K562 (cell line): ENCODE results near the gene SPPL2C. TPM values are rescaled to one million over a fixed set of nuclear protein-coding genes. Genes with fewer than 3 reads are reported as not detected.
A peak's percentile ranks its signal among the peaks of the same experiment; 100 is the strongest.

Source experiments
- ADNP ChIP-seq: fragments of 200-800 bp; sonication (Bioruptor generic); IDR thresholded peaks from 2 replicates; pipeline ENCODE4 v1.6.1; 2016; ENCODE audit warnings: missing genetic modification characterization, missing compliant biosample characterization
- ELF1 ChIP-seq: fragments of 200-800 bp; sonication (Bioruptor generic); IDR thresholded peaks from 2 replicates; pipeline ENCODE4 v1.6.1; 2016; ENCODE audit warnings: missing genetic modification characterization, missing compliant biosample characterization
- FOSL1 ChIP-seq: fragments of 200-800 bp; sonication (Bioruptor generic); conservative IDR thresholded peaks from 2 replicates; pipeline ENCODE4 v1.6.1; 2016; ENCODE audit warnings: missing genetic modification characterization, missing compliant biosample characterization
- FOXK1 ChIP-seq: sonication (generic); formaldehyde crosslinking; IDR thresholded peaks from 2 replicates; pipeline ENCODE4 v1.8.0; 2022; ENCODE audit warnings: missing genetic modification reagents, mild to moderate bottlenecking, borderline replicate concordance
- FOXP1 ChIP-seq: sonication (generic); formaldehyde crosslinking; IDR thresholded peaks from 2 replicates; pipeline ENCODE4 v1.8.0; 2022; ENCODE audit warnings: mild to moderate bottlenecking, missing genetic modification reagents
- HDAC1 ChIP-seq, 2 experiments: fragments of 450-650 bp; IDR thresholded peaks; 2 replicates each; pipeline ENCODE4 v1.6.1; 2016 to 2017; ENCODE audit warnings: inconsistent platforms in 1 of 2, mild to moderate bottlenecking in 1 of 2, moderate library complexity in 1 of 2
- IFI16 ChIP-seq: fragments of 250-450 bp; sonication (Bioruptor Pico); IDR thresholded peaks from 2 replicates; pipeline ENCODE4 v2.1.2; 2022; ENCODE audit warnings: mild to moderate bottlenecking, inconsistent platforms
- ILK ChIP-seq: fragments of 450-650 bp; IDR thresholded peaks from 2 replicates; pipeline ENCODE4 v1.6.1; 2016; ENCODE audit warnings: missing genetic modification characterization, low read depth, mild to moderate bottlenecking, missing compliant biosample characterization, moderate library complexity, borderline replicate concordance
- MEF2D ChIP-seq: conservative IDR thresholded peaks from 2 replicates; pipeline ENCODE4 v1.6.1; 2016; ENCODE audit warnings: low read depth, missing genetic modification characterization, missing compliant biosample characterization
- MTA3 ChIP-seq: fragments of 450-650 bp; formaldehyde crosslinking; IDR thresholded peaks from 2 replicates; pipeline ENCODE4 v1.6.1; 2017; ENCODE audit warnings: mild to moderate bottlenecking, borderline replicate concordance
- PTBP1 ChIP-seq: fragments of 200-400 bp; formaldehyde crosslinking; IDR thresholded peaks from 2 replicates; pipeline ENCODE4 v1.6.1; 2017; ENCODE audit warnings: low read depth, low read length
- RHOXF2B ChIP-seq: fragments of 250-450 bp; sonication (Bioruptor Pico); conservative IDR thresholded peaks from 2 replicates; pipeline ENCODE4 v1.5.1; 2021
- SMARCB1 ChIP-seq: IDR thresholded peaks from 2 replicates; pipeline ENCODE4 v1.6.1; 2011; ENCODE audit warnings: improper control_type of control experiment, low read depth; ENCODE audit not compliant: insufficient read length
- XRCC5 ChIP-seq: fragments of 200-400 bp; formaldehyde crosslinking; IDR thresholded peaks from 2 replicates; pipeline ENCODE4 v1.6.1; 2017; ENCODE audit warnings: low read depth, mild to moderate bottlenecking, low read length
- ZC3H4 ChIP-seq: sonication (generic); formaldehyde crosslinking; IDR thresholded peaks from 2 replicates; pipeline ENCODE4 v1.9.0; 2021; ENCODE audit warnings: missing genetic modification reagents, borderline replicate concordance
- ZFP30 ChIP-seq: fragments of 250-450 bp; sonication (Bioruptor Pico); IDR thresholded peaks from 2 replicates; pipeline ENCODE4 v1.8.0; 2022; ENCODE audit warnings: moderate library complexity, mild to moderate bottlenecking, inconsistent platforms, borderline replicate concordance
- ZNF197 ChIP-seq: fragments of 200-800 bp; sonication (Bioruptor generic); IDR thresholded peaks from 2 replicates; pipeline ENCODE4 v1.6.1; 2016; ENCODE audit warnings: low read depth, missing genetic modification characterization, missing compliant biosample characterization
- ZNF217 ChIP-seq: sonication (generic); formaldehyde crosslinking; IDR thresholded peaks from 2 replicates; pipeline ENCODE4 v1.8.0; 2022; ENCODE audit warnings: mild to moderate bottlenecking, missing genetic modification reagents
- ZNF57 ChIP-seq: fragments of 450-650 bp; formaldehyde crosslinking; IDR thresholded peaks from 2 replicates; pipeline ENCODE4 v1.4.0; 2020; ENCODE audit warnings: mild to moderate bottlenecking, moderate library complexity
- polyA plus RNA-seq, 8 experiments: library from polyadenylated mRNA; depleted of rRNA in 4 of 8; stranded (reverse) in 5 of 8; unstranded in 3 of 8; fragments of >200 nt; fragmentation: Nextera tagmentation in 2 of 8; fragmentation: Illumina TruSeq in 1 of 8; extraction: Ambion mirVana in 2 of 8; extraction: Trizol in 1 of 8; gene quantifications; 2 replicates each; pipeline versions ENCODE4 v1.2.1 to v1.2.3, GENCODE V29; 2011 to 2014; ENCODE audit warnings: inconsistent platforms in 1 of 8, missing spikeins in 1 of 8
- total RNA-seq, 7 experiments: library from RNA; depleted of rRNA in 6 of 7; stranded (reverse); fragments of >200 nt in 6 of 7; fragmentation: Illumina TruSeq in 2 of 7; extraction: Trizol in 2 of 7; gene quantifications; 2 replicates each; pipeline versions ENCODE4 v1.2.1 to v1.2.3, GENCODE V29; 2011 to 2021; ENCODE audit warnings: low replicate concordance in 1 of 7
- TF ChIP-seq, protein P1 (sequence below): IDR thresholded peaks from 2 replicates; pipeline ENCODE4 v1.6.1; 2011; ENCODE audit warnings: borderline replicate concordance, low read depth, mild to moderate bottlenecking, moderate library complexity, low read length; ENCODE audit not compliant: insufficient read depth, poor library complexity, severe bottlenecking
- TF ChIP-seq, protein P2 (sequence below): fragments of 250-450 bp; sonication (Bioruptor Pico); IDR thresholded peaks from 2 replicates; pipeline ENCODE4 v1.5.0; 2021
- TF ChIP-seq, protein P3 (sequence below): fragments of 450-650 bp; IDR thresholded peaks from 2 replicates; pipeline ENCODE4 v1.6.1; 2018; ENCODE audit not compliant: partially characterized antibody

SPPL2C gene
- total and polyA plus RNA-seq, 9 of the 15 experiments (the other 6 are each of a cell fraction or from before 2014, with no cell fraction given) = not detected

DNA sequence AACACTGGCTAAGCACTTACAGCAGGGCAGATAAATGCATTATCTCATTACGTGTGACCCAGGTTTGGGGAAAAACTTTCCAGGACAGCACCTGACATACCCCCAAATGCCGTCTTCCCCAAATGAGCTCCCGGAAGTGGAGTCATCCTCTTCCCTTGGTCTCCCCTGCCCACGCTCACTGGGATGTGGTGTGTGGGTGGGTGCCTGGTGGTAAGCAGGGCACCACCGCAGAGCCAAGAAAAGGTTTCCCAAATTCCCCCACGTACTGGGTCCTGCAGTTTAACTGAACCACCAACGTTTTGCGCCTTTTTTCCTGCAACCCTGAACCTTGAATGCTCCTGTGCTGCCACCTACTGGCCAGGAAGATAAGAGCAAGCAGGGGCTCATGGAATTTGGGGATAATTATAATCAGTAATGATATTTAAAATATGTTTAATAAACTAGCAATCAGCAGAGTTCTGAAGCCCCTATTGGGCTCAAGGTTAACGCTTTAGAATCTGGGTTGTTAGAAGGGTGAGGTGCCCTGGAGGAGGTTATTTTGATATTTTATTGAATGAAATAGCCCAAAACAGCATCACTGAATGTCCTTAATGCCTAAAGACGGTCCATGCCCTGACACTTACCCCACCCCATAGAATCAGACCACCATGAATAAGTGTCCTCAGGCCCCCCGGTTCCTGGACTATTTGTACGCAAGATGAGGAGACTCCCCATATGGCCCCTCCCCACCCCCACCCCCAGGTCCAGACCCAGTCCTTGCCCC is 8.0 kb downstream of the SPPL2C start (continued):
- TF ChIP-seq ZFP30 = no peak
- TF ChIP-seq FOXP1 (CRISPR knock-in tag) = no peak
- TF ChIP-seq ADNP (tag) = no peak
- TF ChIP-seq, protein P1, sequence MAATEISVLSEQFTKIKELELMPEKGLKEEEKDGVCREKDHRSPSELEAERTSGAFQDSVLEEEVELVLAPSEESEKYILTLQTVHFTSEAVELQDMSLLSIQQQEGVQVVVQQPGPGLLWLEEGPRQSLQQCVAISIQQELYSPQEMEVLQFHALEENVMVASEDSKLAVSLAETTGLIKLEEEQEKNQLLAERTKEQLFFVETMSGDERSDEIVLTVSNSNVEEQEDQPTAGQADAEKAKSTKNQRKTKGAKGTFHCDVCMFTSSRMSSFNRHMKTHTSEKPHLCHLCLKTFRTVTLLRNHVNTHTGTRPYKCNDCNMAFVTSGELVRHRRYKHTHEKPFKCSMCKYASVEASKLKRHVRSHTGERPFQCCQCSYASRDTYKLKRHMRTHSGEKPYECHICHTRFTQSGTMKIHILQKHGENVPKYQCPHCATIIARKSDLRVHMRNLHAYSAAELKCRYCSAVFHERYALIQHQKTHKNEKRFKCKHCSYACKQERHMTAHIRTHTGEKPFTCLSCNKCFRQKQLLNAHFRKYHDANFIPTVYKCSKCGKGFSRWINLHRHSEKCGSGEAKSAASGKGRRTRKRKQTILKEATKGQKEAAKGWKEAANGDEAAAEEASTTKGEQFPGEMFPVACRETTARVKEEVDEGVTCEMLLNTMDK = no peak
- no peak for TF ChIP-seq ZNF57 (CRISPR knock-in tag)
- TF ChIP-seq ILK (tag) = no peak
- TF ChIP-seq SMARCB1 = no peak
- TF ChIP-seq HDAC1 (IDR thresholded peaks at IDR 0.05) = no peak
- TF ChIP-seq MEF2D = no peak
- TF ChIP-seq RHOXF2B (CRISPR knock-in tag) = no peak
- no peak for TF ChIP-seq MTA3
- no peak for TF ChIP-seq ZC3H4
- TF ChIP-seq ZNF197 = no peak
- no peak for TF ChIP-seq ZNF217 (CRISPR knock-in tag)
- no peak for TF ChIP-seq FOSL1 (tag)
- no peak for TF ChIP-seq PTBP1
- no peak for TF ChIP-seq IFI16
- TF ChIP-seq, protein P2, sequence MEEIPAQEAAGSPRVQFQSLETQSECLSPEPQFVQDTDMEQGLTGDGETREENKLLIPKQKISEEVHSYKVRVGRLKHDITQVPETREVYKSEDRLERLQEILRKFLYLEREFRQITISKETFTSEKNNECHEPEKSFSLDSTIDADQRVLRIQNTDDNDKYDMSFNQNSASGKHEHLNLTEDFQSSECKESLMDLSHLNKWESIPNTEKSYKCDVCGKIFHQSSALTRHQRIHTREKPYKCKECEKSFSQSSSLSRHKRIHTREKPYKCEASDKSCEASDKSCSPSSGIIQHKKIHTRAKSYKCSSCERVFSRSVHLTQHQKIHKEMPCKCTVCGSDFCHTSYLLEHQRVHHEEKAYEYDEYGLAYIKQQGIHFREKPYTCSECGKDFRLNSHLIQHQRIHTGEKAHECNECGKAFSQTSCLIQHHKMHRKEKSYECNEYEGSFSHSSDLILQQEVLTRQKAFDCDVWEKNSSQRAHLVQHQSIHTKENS (CRISPR knock-in tag) = no peak
- TF ChIP-seq FOXK1 (CRISPR knock-in tag) = no peak
- no peak for TF ChIP-seq XRCC5
- TF ChIP-seq, protein P3, sequence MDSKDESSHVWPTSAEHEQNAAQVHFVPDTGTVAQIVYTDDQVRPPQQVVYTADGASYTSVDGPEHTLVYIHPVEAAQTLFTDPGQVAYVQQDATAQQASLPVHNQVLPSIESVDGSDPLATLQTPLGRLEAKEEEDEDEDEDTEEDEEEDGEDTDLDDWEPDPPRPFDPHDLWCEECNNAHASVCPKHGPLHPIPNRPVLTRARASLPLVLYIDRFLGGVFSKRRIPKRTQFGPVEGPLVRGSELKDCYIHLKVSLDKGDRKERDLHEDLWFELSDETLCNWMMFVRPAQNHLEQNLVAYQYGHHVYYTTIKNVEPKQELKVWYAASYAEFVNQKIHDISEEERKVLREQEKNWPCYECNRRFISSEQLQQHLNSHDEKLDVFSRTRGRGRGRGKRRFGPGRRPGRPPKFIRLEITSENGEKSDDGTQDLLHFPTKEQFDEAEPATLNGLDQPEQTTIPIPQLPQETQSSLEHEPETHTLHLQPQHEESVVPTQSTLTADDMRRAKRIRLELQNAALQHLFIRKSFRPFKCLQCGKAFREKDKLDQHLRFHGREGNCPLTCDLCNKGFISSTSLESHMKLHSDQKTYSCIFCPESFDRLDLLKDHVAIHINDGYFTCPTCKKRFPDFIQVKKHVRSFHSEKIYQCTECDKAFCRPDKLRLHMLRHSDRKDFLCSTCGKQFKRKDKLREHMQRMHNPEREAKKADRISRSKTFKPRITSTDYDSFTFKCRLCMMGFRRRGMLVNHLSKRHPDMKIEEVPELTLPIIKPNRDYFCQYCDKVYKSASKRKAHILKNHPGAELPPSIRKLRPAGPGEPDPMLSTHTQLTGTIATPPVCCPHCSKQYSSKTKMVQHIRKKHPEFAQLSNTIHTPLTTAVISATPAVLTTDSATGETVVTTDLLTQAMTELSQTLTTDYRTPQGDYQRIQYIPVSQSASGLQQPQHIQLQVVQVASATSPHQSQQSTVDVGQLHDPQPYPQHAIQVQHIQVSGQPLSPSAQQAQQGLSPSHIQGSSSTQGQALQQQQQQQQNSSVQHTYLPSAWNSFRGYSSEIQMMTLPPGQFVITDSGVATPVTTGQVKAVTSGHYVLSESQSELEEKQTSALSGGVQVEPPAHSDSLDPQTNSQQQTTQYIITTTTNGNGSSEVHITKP = no peak
- peak; percentile 59 for TF ChIP-seq ELF1
